Thyroid gland (tissue), 4 donors: ENCODE measurements around the gene CHAC1. TPM values are rescaled to one million over a fixed set of nuclear protein-coding genes. Genes with fewer than 3 reads are reported as not detected.

Source experiments
- small RNA-seq: library from RNA; depleted of rRNA; stranded (forward); fragments of <200 nt; gene quantifications from one replicate; pipeline ENCODE3, GENCODE V24; 2016
- total RNA-seq, 4 donors: library from RNA; depleted of rRNA; stranded (reverse); fragments of >200 nt; gene quantifications; one replicate each; pipeline ENCODE4 v1.2.3, GENCODE V29; 2016

CHAC1 gene
- total RNA-seq, 4 donors from 2014 or later, result 1.1 to 3.1 (median 1.8) TPM

Small RNA genes lying within 50 kb of the gene (small RNA-seq; reads per million reads assigned to genes)
- not detected for gene ISCA1P4

Other genes starting within 250 kb of the CHAC1 start
- 10 to 100 TPM; 29.2 to 39.8 (median 31.7) TPM for gene RMDN3, start 198.2 kb upstream of the CHAC1 start, total RNA-seq
- gene GCHFR, start 189.4 kb upstream of the CHAC1 start, total RNA-seq, result 10 to 100 TPM; 17.1 to 73.4 (median 34.7) TPM
- under 1 TPM in 3 of 4 donors, not detected in 1; 0.13 to 0.79 (median 0.22) TPM for gene C15orf62, start 183.5 kb upstream of the CHAC1 start, total RNA-seq
- gene ZFYVE19, start 146.4 kb upstream of the CHAC1 start, total RNA-seq, result 10 to 100 TPM; 21.7 to 37.8 (median 22.3) TPM
- 10 to 100 TPM; 21.6 to 51.9 (median 45.8) TPM for gene DNAJC17, start 146.0 kb upstream of the CHAC1 start, total RNA-seq
- not detected for gene PPP1R14D, start 124.8 kb upstream of the CHAC1 start, total RNA-seq
- 100 to 1,000 TPM in 2 of 4 donors, 10 to 100 TPM in 2; 84.3 to 143 (median 113) TPM for gene SPINT1, start 109.4 kb upstream of the CHAC1 start, total RNA-seq
- under 1 TPM in 1 of 4 donors, not detected in 3; 0.29 TPM for gene RHOV, start 79.2 kb upstream of the CHAC1 start, total RNA-seq
- 10 to 100 TPM; 29.2 to 43.6 (median 37.2) TPM for gene VPS18, start 59.0 kb upstream of the CHAC1 start, total RNA-seq
- gene DLL4, start 24.1 kb upstream of the CHAC1 start, total RNA-seq, result 10 to 100 TPM in 3 of 4 donors, 1 to 10 TPM in 1; 6.8 to 27.1 (median 10.8) TPM
- 10 to 100 TPM; 23.2 to 42.6 (median 36.4) TPM for gene INO80, start 162.8 kb downstream of the CHAC1 start, total RNA-seq